ENCODE data around the gene HERPUD1.
"Not testable (repeated sequence)": the region's sequence is repeated elsewhere in the genome, so short reads cannot be mapped to it uniquely, and the experiment has no call there.

The HERPUD1 gene

DNA sequence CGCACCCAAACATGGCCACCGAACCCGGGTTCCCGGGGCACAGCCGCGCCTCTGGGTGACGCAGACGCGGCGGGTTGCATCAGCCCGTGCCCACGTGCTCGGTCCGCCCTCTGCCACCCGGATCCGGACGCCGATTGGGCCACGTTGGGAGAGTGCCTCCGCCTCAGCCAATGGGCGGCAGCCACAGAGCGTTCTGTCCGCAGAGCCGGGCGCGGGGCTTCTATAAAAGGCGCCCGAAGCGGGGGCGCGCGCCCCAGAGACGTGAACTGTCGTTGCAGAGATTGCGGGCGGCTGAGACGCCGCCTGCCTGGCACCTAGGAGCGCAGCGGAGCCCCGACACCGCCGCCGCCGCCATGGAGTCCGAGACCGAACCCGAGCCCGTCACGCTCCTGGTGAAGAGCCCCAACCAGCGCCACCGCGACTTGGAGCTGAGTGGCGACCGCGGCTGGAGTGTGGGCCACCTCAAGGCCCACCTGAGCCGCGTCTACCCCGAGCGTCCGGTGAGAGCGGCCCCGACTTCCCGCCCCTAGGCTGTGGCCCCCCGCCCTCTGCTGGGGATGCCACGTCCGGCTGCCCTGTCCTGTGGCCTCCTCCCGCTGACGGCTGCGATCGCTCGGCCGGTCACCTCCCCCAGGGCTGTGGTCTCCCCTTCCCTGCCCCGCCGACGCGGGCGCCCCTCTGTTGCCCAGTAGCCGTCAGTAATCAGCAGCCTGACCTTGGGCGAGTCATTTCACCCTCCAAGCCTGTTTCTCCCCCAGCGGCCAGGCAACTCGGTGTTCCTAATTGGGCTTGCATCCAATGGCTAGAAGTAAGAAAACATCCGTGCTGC is at the start of gene HERPUD1 (continued):
- no peak for TF ChIP-seq ZNF223 (tag by site-specific recombination; IDR thresholded peaks at IDR 0.05)
- TF ChIP-seq ZNF76 (tag by site-specific recombination; IDR thresholded peaks at IDR 0.05; ENCODE audit: borderline replicate concordance, low read depth), result peak; percentile 26; the same call in 1 of the 2 replicates

DNA sequence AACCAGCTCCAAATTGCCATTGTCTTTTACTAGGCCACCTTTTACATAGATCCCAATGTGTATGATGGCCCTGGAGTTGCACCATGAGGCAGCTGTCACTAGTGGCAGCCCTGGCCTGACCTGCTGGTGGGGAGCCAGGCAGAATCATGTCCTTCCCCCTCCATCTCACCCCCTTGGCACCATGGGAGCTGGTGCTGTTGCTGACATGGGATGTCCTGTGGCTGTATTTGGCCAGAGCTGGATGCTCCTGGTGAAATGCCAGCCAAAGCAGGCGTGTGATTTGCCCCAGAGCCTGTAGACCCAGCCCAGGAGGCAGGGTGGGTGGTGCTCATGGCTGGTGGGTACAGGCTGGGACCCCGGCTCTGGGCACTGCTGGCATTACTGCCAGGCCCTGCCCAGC is 48.4 kb upstream of the HERPUD1 start:
- POLR2A ChIA-PET, result interaction anchor here (0.8 kb wide), 2 partner anchors 48 to 82 kb away, joined by 3 read pairs; partner anchors contain the start of gene HERPUD1
- TF ChIP-seq ZNF175 (tag by site-specific recombination; IDR thresholded peaks at IDR 0.05) (no peak), ZBTB8A (tag by site-specific recombination; IDR thresholded peaks at IDR 0.05) (no peak), RBAK (tag by site-specific recombination; IDR thresholded peaks at IDR 0.05) (no peak), ZNF335 (tag by site-specific recombination; conservative IDR thresholded peaks at IDR 0.05) (no peak), ZNF544 (tag by site-specific recombination; IDR thresholded peaks at IDR 0.05) (no peak), ZNF629 (tag by site-specific recombination; IDR thresholded peaks at IDR 0.05) (no peak), ZNF560 (tag by site-specific recombination; IDR thresholded peaks at IDR 0.05; ENCODE audit: borderline replicate concordance) (no peak), ZNF10 (tag by site-specific recombination; IDR thresholded peaks at IDR 0.05) (no peak), SP2 (tag by site-specific recombination; IDR thresholded peaks at IDR 0.05) (no peak)
- TF ChIP-seq, protein P1, sequence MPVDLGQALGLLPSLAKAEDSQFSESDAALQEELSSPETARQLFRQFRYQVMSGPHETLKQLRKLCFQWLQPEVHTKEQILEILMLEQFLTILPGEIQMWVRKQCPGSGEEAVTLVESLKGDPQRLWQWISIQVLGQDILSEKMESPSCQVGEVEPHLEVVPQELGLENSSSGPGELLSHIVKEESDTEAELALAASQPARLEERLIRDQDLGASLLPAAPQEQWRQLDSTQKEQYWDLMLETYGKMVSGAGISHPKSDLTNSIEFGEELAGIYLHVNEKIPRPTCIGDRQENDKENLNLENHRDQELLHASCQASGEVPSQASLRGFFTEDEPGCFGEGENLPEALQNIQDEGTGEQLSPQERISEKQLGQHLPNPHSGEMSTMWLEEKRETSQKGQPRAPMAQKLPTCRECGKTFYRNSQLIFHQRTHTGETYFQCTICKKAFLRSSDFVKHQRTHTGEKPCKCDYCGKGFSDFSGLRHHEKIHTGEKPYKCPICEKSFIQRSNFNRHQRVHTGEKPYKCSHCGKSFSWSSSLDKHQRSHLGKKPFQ (tag by site-specific recombination; IDR thresholded peaks at IDR 0.05), result no peak
- TF ChIP-seq, protein P2, sequence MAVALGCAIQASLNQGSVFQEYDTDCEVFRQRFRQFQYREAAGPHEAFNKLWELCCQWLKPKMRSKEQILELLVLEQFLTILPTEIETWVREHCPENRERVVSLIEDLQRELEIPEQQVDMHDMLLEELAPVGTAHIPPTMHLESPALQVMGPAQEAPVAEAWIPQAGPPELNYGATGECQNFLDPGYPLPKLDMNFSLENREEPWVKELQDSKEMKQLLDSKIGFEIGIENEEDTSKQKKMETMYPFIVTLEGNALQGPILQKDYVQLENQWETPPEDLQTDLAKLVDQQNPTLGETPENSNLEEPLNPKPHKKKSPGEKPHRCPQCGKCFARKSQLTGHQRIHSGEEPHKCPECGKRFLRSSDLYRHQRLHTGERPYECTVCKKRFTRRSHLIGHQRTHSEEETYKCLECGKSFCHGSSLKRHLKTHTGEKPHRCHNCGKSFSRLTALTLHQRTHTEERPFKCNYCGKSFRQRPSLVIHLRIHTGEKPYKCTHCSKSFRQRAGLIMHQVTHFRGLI (tag by site-specific recombination; IDR thresholded peaks at IDR 0.05), result no peak
- Histone ChIP-seq H3K4me3 (ENCODE audit: low read depth, low read length) (no peak overlapping the region), H3K36me3 (ENCODE audit: control insufficient read depth in 2 of 2, insufficient read depth in 1 of 2, low read length in 2 of 2) (no peaks in the 10 kb centered on the region), H3K27ac (ENCODE audit: extremely low read depth, low read depth, low read length) (no peak overlapping the region), H3K4me1 (ENCODE audit: control insufficient read depth, insufficient read depth, low read length) (no peaks in the 10 kb centered on the region), H3K9me3 (ENCODE audit: control insufficient read depth, insufficient read depth, low read depth, low read length) (no peaks in the 10 kb centered on the region)
- CTCF ChIA-PET, result no interaction called here

DNA sequence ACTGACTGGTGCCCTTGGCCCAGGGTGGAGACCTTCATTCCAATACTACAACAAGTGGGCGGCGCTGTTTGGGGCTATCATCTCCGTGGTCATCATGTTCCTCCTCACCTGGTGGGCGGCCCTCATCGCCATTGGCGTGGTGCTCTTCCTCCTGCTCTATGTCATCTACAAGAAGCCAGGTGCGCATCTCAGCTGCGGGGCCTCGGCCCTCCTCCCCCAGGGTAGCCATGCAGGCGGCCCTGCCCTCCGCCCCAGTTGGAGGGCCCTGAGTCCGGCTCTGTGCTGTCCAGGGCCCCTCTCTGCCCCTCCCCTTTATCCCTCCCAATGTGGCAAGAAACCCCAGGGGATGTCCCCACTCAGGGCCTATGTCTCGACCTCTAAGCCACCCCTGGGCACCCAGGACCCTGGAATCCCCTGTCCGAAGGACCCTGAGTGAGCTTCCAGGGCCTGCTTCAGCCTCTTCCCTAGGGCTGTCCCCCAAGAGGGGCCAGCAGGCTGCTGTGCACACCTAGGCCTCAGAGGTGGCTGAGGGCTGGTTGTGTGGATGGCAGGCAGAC is 47.8 kb upstream of the HERPUD1 start:
- H3K36me3 ChIP-seq (ENCODE audit: control insufficient read depth in 2 of 2, insufficient read depth in 1 of 2, low read length in 2 of 2), result no peaks in the 10 kb centered on the region
- no peaks in the 10 kb centered on the region for H3K9me3 ChIP-seq (ENCODE audit: control insufficient read depth, insufficient read depth, low read depth, low read length)
- H3K4me1 ChIP-seq (ENCODE audit: control insufficient read depth, insufficient read depth, low read length), result no peaks in the 10 kb centered on the region
- H3K27ac ChIP-seq (ENCODE audit: extremely low read depth, low read depth, low read length), result no peak overlapping the region
- TF ChIP-seq ZNF2 (tag by site-specific recombination; IDR thresholded peaks at IDR 0.05) (no peak), ZNF114 (tag by site-specific recombination; IDR thresholded peaks at IDR 0.05) (no peak), ZNF311 (tag by site-specific recombination; IDR thresholded peaks at IDR 0.05; ENCODE audit: borderline replicate concordance) (no peak), ZNF677 (tag by site-specific recombination; IDR thresholded peaks at IDR 0.05) (no peak), ZNF558 (tag by site-specific recombination; IDR thresholded peaks at IDR 0.05) (no peak), ZNF248 (tag by site-specific recombination; IDR thresholded peaks at IDR 0.05) (no peak), ZNF624 (tag by site-specific recombination; IDR thresholded peaks at IDR 0.05) (no peak), ZNF600 (tag by site-specific recombination; IDR thresholded peaks at IDR 0.05) (no peak)
- TF ChIP-seq, protein P3, sequence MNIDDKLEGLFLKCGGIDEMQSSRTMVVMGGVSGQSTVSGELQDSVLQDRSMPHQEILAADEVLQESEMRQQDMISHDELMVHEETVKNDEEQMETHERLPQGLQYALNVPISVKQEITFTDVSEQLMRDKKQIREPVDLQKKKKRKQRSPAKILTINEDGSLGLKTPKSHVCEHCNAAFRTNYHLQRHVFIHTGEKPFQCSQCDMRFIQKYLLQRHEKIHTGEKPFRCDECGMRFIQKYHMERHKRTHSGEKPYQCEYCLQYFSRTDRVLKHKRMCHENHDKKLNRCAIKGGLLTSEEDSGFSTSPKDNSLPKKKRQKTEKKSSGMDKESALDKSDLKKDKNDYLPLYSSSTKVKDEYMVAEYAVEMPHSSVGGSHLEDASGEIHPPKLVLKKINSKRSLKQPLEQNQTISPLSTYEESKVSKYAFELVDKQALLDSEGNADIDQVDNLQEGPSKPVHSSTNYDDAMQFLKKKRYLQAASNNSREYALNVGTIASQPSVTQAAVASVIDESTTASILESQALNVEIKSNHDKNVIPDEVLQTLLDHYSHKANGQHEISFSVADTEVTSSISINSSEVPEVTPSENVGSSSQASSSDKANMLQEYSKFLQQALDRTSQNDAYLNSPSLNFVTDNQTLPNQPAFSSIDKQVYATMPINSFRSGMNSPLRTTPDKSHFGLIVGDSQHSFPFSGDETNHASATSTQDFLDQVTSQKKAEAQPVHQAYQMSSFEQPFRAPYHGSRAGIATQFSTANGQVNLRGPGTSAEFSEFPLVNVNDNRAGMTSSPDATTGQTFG (tag by site-specific recombination; IDR thresholded peaks at IDR 0.05; ENCODE audit: borderline replicate concordance), result no peak
- TF ChIP-seq, protein P4, sequence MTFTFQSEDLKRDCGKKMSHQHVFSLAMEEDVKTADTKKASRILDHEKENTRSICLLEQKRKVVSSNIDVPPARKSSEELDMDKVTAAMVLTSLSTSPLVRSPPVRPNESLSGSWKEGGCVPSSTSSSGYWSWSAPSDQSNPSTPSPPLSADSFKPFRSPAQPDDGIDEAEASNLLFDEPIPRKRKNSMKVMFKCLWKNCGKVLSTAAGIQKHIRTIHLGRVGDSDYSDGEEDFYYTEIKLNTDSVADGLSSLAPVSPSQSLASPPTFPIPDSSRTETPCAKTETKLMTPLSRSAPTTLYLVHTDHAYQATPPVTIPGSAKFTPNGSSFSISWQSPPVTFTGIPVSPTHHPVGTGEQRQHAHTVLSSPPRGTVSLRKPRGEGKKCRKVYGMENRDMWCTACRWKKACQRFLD (tag by site-specific recombination; IDR thresholded peaks at IDR 0.05), result no peak
- no peak overlapping the region for H3K4me3 ChIP-seq (ENCODE audit: low read depth, low read length)
- CTCF ChIA-PET, result no interaction called here
- POLR2A ChIA-PET, result interaction anchor here (0.8 kb wide), 1 partner anchor 48 kb away, joined by 3 read pairs; the partner anchor contains the start of gene HERPUD1

DNA sequence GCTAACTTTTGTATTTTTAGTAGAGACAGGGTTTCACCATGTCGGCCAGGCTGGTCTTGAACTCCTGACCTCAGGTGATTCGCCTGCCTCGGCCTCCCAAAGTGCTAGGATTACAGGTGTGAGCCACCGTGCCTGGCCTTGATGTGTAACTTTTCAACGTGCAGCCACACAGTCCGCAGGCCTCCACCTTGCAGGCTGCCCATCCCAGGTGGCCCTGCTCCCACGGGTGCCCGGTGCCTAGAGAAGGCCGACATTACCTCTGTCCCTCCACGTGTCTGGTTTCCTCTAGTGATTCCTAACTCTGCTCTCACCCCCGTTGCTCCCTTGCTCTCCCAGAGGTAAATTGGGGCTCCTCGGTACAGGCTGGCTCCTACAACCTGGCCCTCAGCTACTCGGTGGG is 47.0 kb upstream of the HERPUD1 start:
- not testable (repeated sequence) for H3K9me3 ChIP-seq (ENCODE audit: control insufficient read depth, insufficient read depth, low read depth, low read length); H3K36me3 ChIP-seq (ENCODE audit: control insufficient read depth in 2 of 2, insufficient read depth in 1 of 2, low read length in 2 of 2); H3K4me1 ChIP-seq (ENCODE audit: control insufficient read depth, insufficient read depth, low read length); H3K27ac ChIP-seq (ENCODE audit: extremely low read depth, low read depth, low read length); H3K4me3 ChIP-seq (ENCODE audit: low read depth, low read length)
- ChIA-PET CTCF (interaction anchor here (1.1 kb wide), 1 partner anchor 10 kb away, joined by 4 read pairs; no protein-coding TSS in a partner anchor), POLR2A (interaction anchor here (0.6 kb wide), 1 partner anchor 434 kb away, joined by 3 read pairs; the partner anchor contains the start of gene NUDT21)

Measured in HEK293 (cell line).